ENCODE measurements around the gene MYH7. TPM values are rescaled to one million over a fixed set of nuclear protein-coding genes. Genes with fewer than 3 reads are reported as not detected.
"Not testable (repeated sequence)": the region's sequence is repeated elsewhere in the genome, so short reads cannot be mapped to it uniquely, and the experiment has no call there.

MYH7 gene
- total RNA-seq, 6 experiments from 2014 or later = 0.30 to 5.6 (median 0.60) TPM

DNA sequence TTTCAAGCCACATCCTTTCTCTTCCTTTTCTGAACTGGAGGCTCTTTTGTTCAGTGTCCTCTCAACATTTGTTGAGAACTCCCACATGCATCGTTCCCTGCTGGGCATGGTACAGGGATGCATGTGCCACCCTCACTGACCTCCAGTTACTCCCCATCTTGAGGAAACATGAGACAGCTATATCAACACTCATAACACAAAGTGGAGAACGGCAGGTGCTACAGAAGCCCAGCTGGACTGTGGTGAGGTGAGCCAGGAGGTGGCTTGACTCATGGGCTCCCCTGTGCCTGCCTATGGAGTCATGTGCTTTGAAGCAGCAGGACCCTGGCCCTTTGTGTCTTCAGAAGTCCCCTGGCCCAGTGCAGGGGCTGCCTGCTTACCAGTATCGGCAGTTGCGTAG is 37.1 kb downstream of the MYH7 start:
- Histone ChIP-seq H3K27me3 (no peaks in the 10 kb centered on the region), H3K4me3 (no peak overlapping the region), H3K36me3 (no peaks in the 10 kb centered on the region), H3K4me1 (no peaks in the 10 kb centered on the region), H3K27ac (no peak overlapping the region), H3K9me3 (no peaks in the 10 kb centered on the region)
- 75% methylated on average over 2 of the region's 4 CpGs for WGBS (ENCODE audit: insufficient coverage, low coverage, low lambda C conversion rate, missing lambda C conversion rate)
- no peak for TF ChIP-seq POLR2A (IDR thresholded peaks at IDR 0.05)
- TF ChIP-seq, protein P1, sequence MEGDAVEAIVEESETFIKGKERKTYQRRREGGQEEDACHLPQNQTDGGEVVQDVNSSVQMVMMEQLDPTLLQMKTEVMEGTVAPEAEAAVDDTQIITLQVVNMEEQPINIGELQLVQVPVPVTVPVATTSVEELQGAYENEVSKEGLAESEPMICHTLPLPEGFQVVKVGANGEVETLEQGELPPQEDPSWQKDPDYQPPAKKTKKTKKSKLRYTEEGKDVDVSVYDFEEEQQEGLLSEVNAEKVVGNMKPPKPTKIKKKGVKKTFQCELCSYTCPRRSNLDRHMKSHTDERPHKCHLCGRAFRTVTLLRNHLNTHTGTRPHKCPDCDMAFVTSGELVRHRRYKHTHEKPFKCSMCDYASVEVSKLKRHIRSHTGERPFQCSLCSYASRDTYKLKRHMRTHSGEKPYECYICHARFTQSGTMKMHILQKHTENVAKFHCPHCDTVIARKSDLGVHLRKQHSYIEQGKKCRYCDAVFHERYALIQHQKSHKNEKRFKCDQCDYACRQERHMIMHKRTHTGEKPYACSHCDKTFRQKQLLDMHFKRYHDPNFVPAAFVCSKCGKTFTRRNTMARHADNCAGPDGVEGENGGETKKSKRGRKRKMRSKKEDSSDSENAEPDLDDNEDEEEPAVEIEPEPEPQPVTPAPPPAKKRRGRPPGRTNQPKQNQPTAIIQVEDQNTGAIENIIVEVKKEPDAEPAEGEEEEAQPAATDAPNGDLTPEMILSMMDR (IDR thresholded peaks at IDR 0.05) = no peak
- DNase-seq = peak in 1 of 3 donors; percentile 10
- no peak for ATAC-seq
- intact Hi-C loops (cut with DNase I) = no loop called here

DNA sequence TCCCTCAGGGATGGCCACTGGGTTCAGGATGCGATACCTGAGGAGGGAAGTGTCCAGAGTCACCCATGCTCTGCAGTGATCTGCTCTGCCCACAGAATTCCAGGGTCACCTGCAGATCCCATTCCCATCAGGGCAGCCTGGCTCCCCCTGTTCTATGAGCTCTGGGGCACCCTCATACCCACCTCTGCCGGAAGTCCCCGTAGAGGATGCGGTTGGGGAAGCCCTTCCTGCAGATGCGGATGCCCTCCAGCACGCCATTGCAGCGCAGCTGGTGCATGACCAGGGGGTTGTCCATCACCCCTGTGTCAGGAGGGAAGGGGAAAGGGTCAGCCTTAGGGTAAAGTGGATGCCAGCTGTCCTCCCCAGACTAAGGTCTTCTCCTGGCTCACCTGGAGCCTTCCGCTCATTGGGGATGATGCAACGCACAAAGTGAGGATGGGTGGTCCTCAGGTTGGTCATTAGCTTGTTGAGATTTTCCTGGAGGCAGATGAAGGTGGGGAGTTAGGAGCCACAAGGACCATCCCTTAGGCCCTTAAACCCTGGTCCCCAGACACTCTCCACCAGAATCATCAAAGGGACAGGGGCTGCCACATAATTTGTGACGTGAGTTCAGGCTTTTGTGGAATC is 38.6 kb downstream of the MYH7 start:
- no peak overlapping the region for H3K27ac ChIP-seq
- H3K27me3 ChIP-seq = no peaks in the 10 kb centered on the region
- no CpG with 5 or more reads among the region's 10 CpGs for WGBS (ENCODE audit: insufficient coverage, low coverage, low lambda C conversion rate, missing lambda C conversion rate)
- H3K4me1 ChIP-seq = no peaks in the 10 kb centered on the region
- intact Hi-C loops (cut with DNase I) = no loop called here
- no peaks in the 10 kb centered on the region for H3K9me3 ChIP-seq
- ATAC-seq (no peak), DNase-seq (no peak)
- H3K36me3 ChIP-seq = no peaks in the 10 kb centered on the region
- no peak overlapping the region for H3K4me3 ChIP-seq
- TF ChIP-seq POLR2A (IDR thresholded peaks at IDR 0.05) = no peak
- TF ChIP-seq, protein P1 (IDR thresholded peaks at IDR 0.05) = no peak

DNA sequence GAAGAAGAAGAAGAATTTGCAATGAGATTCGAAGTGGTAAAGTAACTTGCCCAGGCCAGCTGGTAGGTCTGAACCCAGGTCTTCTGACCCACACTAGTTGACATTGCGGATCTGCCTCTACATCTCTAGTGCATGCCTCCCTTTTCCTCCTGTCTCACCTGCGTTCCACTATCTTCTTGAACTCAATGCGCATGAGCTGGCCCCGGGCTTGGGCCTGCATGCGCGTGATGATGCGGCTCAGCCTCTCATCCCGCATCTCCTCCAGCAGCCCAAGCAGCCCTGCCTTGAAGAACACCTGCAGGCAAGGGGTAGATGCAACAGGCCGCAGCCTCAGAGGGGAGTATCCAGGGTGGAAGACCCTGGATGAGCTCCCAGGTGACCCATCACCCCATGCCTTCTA is 39.3 kb downstream of the MYH7 start:
- H3K9me3 ChIP-seq = no peaks in the 10 kb centered on the region
- no peaks in the 10 kb centered on the region for H3K27me3 ChIP-seq
- no peaks in the 10 kb centered on the region for H3K36me3 ChIP-seq
- WGBS (ENCODE audit: insufficient coverage, low coverage, low lambda C conversion rate, missing lambda C conversion rate) = 82% methylated on average over 9 of the region's 10 CpGs
- intact Hi-C loops (cut with DNase I) = no loop called here
- no peak overlapping the region for H3K27ac ChIP-seq
- no peak overlapping the region for H3K4me3 ChIP-seq
- no peaks in the 10 kb centered on the region for H3K4me1 ChIP-seq
- DNase-seq = no peak
- TF ChIP-seq, protein P1 (IDR thresholded peaks at IDR 0.05) = no peak
- TF ChIP-seq POLR2A (IDR thresholded peaks at IDR 0.05) = no peak
- ATAC-seq = no peak

DNA sequence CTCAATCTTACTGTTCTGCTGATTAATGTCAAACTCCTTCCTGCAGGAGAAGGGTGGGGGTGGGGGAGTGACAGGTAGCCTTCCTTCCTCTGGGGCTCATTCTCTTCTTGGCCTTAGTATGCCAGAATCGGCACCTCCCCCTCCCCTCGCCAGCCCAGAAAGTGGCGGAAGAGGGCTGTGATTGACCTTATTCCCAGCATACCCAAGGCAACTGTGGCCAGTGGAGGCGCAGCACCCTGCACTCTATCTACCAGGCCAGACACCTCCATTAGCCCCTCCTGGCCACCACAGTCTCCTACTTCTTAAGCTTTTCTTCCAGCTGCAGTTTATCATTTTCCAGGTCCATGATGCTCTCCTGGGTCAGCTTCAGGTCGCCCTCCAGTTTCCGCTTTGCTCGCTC is 42.8 kb downstream of the MYH7 start:
- intact Hi-C loops (cut with DNase I) = no loop called here
- 89% methylated on average over 3 of the region's 7 CpGs for WGBS (ENCODE audit: insufficient coverage, low coverage, low lambda C conversion rate, missing lambda C conversion rate)
- H3K4me1 ChIP-seq = no peaks in the 10 kb centered on the region
- no peak overlapping the region for H3K27ac ChIP-seq
- ATAC-seq (no peak), DNase-seq (no peak)
- H3K9me3 ChIP-seq = no peaks in the 10 kb centered on the region
- H3K36me3 ChIP-seq = no peaks in the 10 kb centered on the region
- no peak overlapping the region for H3K4me3 ChIP-seq
- no peaks in the 10 kb centered on the region for H3K27me3 ChIP-seq
- TF ChIP-seq, protein P1 (IDR thresholded peaks at IDR 0.05) = no peak
- TF ChIP-seq POLR2A (IDR thresholded peaks at IDR 0.05) = no peak

DNA sequence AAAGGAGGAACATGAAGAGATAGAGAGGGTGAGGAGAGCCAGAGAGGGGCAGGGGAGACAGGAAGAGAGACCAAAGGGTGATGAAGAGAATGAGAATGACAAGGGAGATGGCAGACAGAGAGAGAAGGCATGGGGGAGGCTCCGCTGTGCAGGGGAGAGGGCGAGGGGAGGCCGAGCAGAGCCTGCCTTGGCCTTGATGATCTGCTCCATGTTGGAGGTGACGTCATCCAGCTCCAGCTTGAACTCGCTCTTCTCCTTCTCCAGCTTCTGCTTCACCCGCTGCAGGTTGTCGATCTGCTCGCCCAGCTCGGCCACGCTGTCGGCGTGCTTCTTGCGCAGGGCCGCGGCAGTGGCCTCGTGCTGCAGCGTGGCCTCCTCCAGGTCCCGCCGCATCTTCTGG is 45.6 kb downstream of the MYH7 start:
- not testable (repeated sequence) for DNase-seq, H3K27ac ChIP-seq, H3K4me1 ChIP-seq, H3K27me3 ChIP-seq, ATAC-seq, H3K9me3 ChIP-seq, H3K4me3 ChIP-seq, H3K36me3 ChIP-seq
- WGBS (ENCODE audit: insufficient coverage, low coverage, low lambda C conversion rate, missing lambda C conversion rate) = 80% methylated on average over 1 of the region's 19 CpGs
- intact Hi-C loops (cut with DNase I) = loop anchor here in 1 of 2 donors (10.0 kb wide), 1 partner anchor 265 kb away; no protein-coding TSS in a partner anchor
